SK-N-MC (cell line): ENCODE measurements around the gene PLCD1.

Experiments used
- DNase-seq: peaks from one replicate; pipeline ENCODE4 v3.0.0-alpha.2; 2011; ENCODE audit warnings: low read depth, low spot score
- H3K27ac ChIP-seq: fragments of 200-600 bp; sonication (generic); 2 replicates; pipeline ENCODE4 v1.5.1; 2016; ENCODE audit warnings: mixed run types
- H3K36me3 ChIP-seq: fragments of 200-600 bp; sonication (generic); 2 replicates; pipeline ENCODE4 v1.6.1; 2017; ENCODE audit warnings: antibody characterized with exemption, low read length, mixed read lengths; ENCODE audit not compliant: insufficient read depth
- H3K4me3 ChIP-seq: fragments of 200-600 bp; sonication (generic); 2 replicates; pipeline ENCODE4 v1.5.1; 2016
- H3K9ac ChIP-seq: fragments of 200-600 bp; sonication (generic); 2 replicates; pipeline ENCODE4 v1.8.0; 2017; ENCODE audit warnings: mixed run types, mixed read lengths; ENCODE audit not compliant: insufficient read length
- H3K9me3 ChIP-seq: fragments of 200-600 bp; sonication (generic); 2 replicates; pipeline ENCODE4 v1.6.1; 2017; ENCODE audit warnings: low read depth, mild to moderate bottlenecking, antibody characterized with exemption, low read length, moderate library complexity, mixed read lengths
- EZH2 ChIP-seq: fragments of 200-600 bp; sonication (generic); IDR thresholded peaks from one replicate; pipeline ENCODE4 v1.6.1; 2017; ENCODE audit warnings: antibody characterized with exemption
- FOXP2 ChIP-seq: optimal IDR thresholded peaks from 2 replicates; pipeline ENCODE3; 2011; ENCODE audit warnings: mild to moderate bottlenecking, moderate library complexity; ENCODE audit not compliant: insufficient read depth; ENCODE audit errors: extremely low read length, control extremely low read depth
- POLR2AphosphoS5 ChIP-seq: IDR thresholded peaks from 2 replicates; pipeline ENCODE4 v1.6.1; 2012; ENCODE audit warnings: mild to moderate bottlenecking, low read depth, low read length, borderline replicate concordance

Gene PLCD1

GRCh38 chr3:38020342-38020726 is 9.1 kb downstream of the PLCD1 start:
- TF ChIP-seq EZH2: no peak
- H3K9ac ChIP-seq: no peak overlapping the region
- H3K36me3 ChIP-seq: no peaks in the 10 kb centered on the region
- H3K27ac ChIP-seq: no peak overlapping the region
- H3K9me3 ChIP-seq: no peaks in the 10 kb centered on the region
- no peak overlapping the region for H3K4me3 ChIP-seq
- DNase-seq: no peak

GRCh38 chr3:38019658-38020341 is 9.6 kb downstream of the PLCD1 start:
- Histone ChIP-seq H3K9ac (no peak overlapping the region), H3K9me3 (no peaks in the 10 kb centered on the region), H3K27ac (no peak overlapping the region), H3K4me3 (no peak overlapping the region), H3K36me3 (no peaks in the 10 kb centered on the region)
- TF ChIP-seq POLR2AphosphoS5 (no peak), EZH2 (no peak), FOXP2 (no peak)
- no peak for DNase-seq

- TF ChIP-seq POLR2AphosphoS5 (no peak), EZH2 (no peak), FOXP2 (no peak)
- Histone ChIP-seq H3K27ac (no peak overlapping the region), H3K36me3 (no peaks in the 10 kb centered on the region), H3K9ac (no peak overlapping the region), H3K4me3 (no peak overlapping the region), H3K9me3 (no peaks in the 10 kb centered on the region)
- no peak for DNase-seq
Observed at GRCh38 chr3:38018296-38019266, 10.9 kb downstream of the PLCD1 start.

DNA sequence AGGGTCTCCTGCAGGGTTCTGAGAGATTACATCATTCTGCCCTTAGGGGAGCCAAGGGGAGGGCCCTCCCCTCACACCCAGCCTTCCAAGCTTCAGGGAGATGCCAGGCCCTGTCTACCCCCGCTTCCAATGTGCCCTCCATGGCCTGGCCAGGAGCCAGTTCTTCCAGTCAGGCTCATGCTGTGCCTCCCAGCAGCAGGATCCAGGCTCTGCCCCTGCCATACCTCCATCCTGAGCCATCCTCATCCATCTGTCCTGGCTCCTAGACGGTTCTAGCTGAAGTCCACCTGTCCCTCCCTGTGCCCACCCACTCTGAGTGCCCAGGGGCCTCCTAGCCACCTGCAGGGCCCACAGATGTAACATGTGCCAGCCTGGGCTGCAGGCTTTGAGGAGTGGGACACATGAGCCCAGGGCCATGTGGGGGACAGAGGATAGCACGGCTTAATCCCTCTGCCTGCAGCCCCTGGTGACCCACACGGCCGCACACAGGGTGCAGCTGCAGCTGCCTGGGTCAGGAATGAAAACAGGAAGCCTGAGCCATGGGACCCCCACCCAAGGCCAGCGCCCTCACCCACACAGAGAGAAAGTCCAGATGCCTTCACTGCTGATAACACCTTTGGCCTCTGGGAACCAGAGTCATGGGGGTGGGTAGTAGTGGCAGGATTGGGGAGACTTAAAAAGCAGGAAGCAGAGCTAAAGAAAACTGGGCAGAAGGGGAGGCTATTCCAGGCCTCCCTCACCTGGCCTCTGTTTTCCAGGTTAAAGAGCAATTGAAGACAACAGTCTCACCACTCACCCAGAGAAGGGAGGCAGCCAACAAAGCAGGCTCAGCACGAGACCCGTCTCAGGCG is 11.8 kb downstream of the PLCD1 start:
- no peak for DNase-seq
- Histone ChIP-seq H3K36me3 (no peaks in the 10 kb centered on the region), H3K4me3 (no peak overlapping the region), H3K9ac (no peak overlapping the region), H3K27ac (no peak overlapping the region), H3K9me3 (no peaks in the 10 kb centered on the region)
- TF ChIP-seq EZH2 (no peak), POLR2AphosphoS5 (no peak), FOXP2 (no peak)

DNA sequence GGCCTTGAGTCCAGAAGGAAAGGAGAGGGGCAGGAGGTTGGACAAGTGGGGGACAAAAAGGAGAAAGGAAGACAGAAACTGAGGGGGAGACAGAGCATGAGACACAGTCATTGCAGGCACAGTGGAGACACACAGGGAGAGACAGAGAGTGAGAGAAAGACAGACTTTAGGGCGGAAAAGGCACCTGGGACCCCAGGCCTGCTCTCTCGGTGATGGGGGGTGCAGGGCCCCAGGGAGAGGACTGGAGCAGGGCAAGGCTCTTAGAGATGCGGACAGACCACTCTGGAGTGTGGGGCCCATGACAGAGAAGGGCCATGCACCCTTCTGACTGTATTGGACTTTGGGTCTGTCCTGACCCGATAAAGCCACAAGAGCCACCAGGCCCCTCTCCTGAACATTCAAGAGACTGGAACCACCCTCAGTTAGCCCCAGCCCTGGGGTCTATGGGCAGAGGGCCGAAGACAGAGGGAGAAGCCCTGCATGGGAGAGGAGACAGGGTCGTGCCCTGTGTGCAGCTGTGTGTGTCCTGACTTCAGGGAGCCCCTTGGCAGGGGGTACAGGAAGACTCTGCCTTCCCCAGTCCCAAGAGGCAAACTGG is 12.5 kb downstream of the PLCD1 start:
- Histone ChIP-seq H3K36me3 (no peaks in the 10 kb centered on the region), H3K9ac (no peak overlapping the region), H3K9me3 (no peaks in the 10 kb centered on the region), H3K27ac (no peak overlapping the region), H3K4me3 (no peak overlapping the region)
- DNase-seq: no peak
- TF ChIP-seq POLR2AphosphoS5: no peak
- no peak for TF ChIP-seq FOXP2
- TF ChIP-seq EZH2: no peak

DNA sequence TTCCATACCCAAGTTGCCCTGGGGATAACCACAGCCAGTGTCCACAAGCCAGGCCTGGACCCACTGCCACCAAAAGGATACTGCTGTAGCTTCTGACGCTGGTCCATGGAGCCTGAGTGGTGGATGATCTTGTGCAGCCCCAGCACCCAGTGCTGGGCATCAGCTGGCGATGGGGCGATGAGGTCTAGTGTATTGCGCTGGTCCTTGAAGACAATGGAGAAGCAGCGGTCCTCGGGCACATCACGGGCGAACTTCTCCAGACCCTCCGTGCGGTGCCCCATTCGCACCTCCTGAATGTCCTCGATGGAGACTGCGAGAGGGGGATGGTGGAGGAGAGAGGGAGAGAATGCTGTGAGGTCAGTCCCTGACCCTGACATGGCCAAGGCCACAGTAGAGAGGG is 13.0 kb downstream of the PLCD1 start:
- Histone ChIP-seq H3K4me3 (no peak overlapping the region), H3K27ac (no peak overlapping the region), H3K9ac (no peak overlapping the region), H3K36me3 (no peaks in the 10 kb centered on the region), H3K9me3 (no peaks in the 10 kb centered on the region)
- DNase-seq: no peak
- no peak for TF ChIP-seq EZH2
- TF ChIP-seq POLR2AphosphoS5: no peak

GRCh38 chr3:38015984-38016383 is 13.5 kb downstream of the PLCD1 start:
- Histone ChIP-seq H3K9me3 (no peaks in the 10 kb centered on the region), H3K36me3 (no peaks in the 10 kb centered on the region), H3K9ac (no peak overlapping the region), H3K27ac (no peak overlapping the region), H3K4me3 (no peak overlapping the region)
- no peak for DNase-seq
- no peak for TF ChIP-seq FOXP2
- no peak for TF ChIP-seq POLR2AphosphoS5
- TF ChIP-seq EZH2: no peak

DNA sequence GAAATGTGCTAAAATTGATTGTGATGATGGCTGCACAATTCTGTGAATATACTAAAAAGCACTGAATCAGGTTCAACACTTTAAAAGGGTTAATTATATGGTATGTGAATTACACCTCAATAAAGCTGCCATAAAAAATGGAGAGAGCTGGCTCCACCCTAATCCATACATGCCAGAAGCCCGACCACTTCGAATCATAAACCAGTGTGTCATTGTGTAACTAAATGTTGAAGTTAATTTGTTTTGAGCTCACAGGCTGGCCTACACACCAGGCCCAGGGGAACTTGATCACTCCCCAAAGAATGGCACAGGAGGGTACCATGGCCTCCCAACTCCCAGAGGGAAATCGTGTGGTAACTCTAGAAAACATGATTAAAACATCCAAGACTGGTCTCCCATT is 14.0 kb downstream of the PLCD1 start:
- Histone ChIP-seq H3K27ac (no peak overlapping the region), H3K4me3 (no peak overlapping the region), H3K9me3 (no peaks in the 10 kb centered on the region), H3K9ac (no peak overlapping the region), H3K36me3 (no peaks in the 10 kb centered on the region)
- TF ChIP-seq EZH2 (no peak), POLR2AphosphoS5 (no peak), FOXP2 (no peak)
- DNase-seq: no peak
